Peyer's patch (tissue), 4 donors: ENCODE results near the gene PAK1. TPM values are rescaled to one million over a fixed set of nuclear protein-coding genes. Genes with fewer than 3 reads are reported as not detected.

Experiments used
- DNase-seq, 3 donors: peaks; one replicate each; pipeline ENCODE4 v3.0.0-alpha.2; 2017 to 2019
- H3K27ac ChIP-seq, 4 donors: fragments of 200-600 bp; sonication (generic); one replicate each; pipeline ENCODE4 v1.5.1; 2016 to 2019
- H3K27me3 ChIP-seq, 2 donors: fragments of 200-600 bp; sonication (generic); one replicate each; pipeline ENCODE4 v1.5.1; 2019
- H3K36me3 ChIP-seq, 3 donors: fragments of 200-600 bp; sonication (generic); one replicate each; pipeline ENCODE4 v1.5.1; 2016 to 2019
- H3K4me1 ChIP-seq, 4 donors: fragments of 200-600 bp; sonication (generic); one replicate each; pipeline ENCODE4 v1.5.1; 2016 to 2019
- H3K4me3 ChIP-seq, 4 donors: fragments of 200-600 bp; sonication (generic); 1 replicate in 3 of 4; 2 replicates in 1 of 4; pipeline ENCODE4 v1.5.1; 2016 to 2019; ENCODE audit warnings: mild to moderate bottlenecking in 1 of 4
- H3K9me3 ChIP-seq, 4 donors: fragments of 200-600 bp; sonication (generic); one replicate each; pipeline ENCODE4 v1.5.1; 2016 to 2019; ENCODE audit warnings: mild to moderate bottlenecking in 1 of 4
- CTCF ChIP-seq, 6 experiments: fragments of 450-650 bp in 4 of 6; fragments of 200-600 bp in 2 of 6; sonication (generic) in 1 of 6; IDR thresholded peaks; one replicate each; pipeline ENCODE4 v1.5.1; 2017 to 2019; ENCODE audit warnings: antibody characterized with exemption in 6 of 6, mild to moderate bottlenecking in 3 of 6, moderate library complexity in 1 of 6
- POLR2A ChIP-seq, 2 donors: fragments of 450-650 bp; IDR thresholded peaks; one replicate each; pipeline ENCODE4 v1.5.1; 2017; ENCODE audit warnings: antibody characterized with exemption in 2 of 2, mild to moderate bottlenecking in 2 of 2, moderate library complexity in 2 of 2
- total RNA-seq, 4 donors: library from RNA; depleted of rRNA; stranded (reverse); fragments of >200 nt; gene quantifications; one replicate each; pipeline ENCODE4 v1.1.0, GENCODE V29; 2016

PAK1 gene
- total RNA-seq, 4 donors from 2014 or later = 60.2 to 127 (median 103) TPM

- H3K9me3 ChIP-seq = no peaks in the 10 kb centered on the region
- H3K36me3 ChIP-seq = peaks cover 0 to 24% (median 0%) of the 10 kb centered on the region in 3 donors
- no peak for DNase-seq
- no peak for TF ChIP-seq POLR2A (IDR thresholded peaks at IDR 0.05)
- no peak for TF ChIP-seq CTCF (IDR thresholded peaks at IDR 0.05)
- H3K27ac ChIP-seq = no peak overlapping the region
- no peaks in the 10 kb centered on the region for H3K27me3 ChIP-seq
- peaks cover 0 to 9% (median 0%) of the 10 kb centered on the region in 4 donors for H3K4me1 ChIP-seq
- no peak overlapping the region for H3K4me3 ChIP-seq
These were observed 102.2 kb downstream of the PAK1 start for GRCh38 chr11:77371646-77372045.

GRCh38 chr11:77370217-77370616 is 103.7 kb downstream of the PAK1 start:
- Histone ChIP-seq H3K4me1 (peaks cover 0 to 9% (median 0%) of the 10 kb centered on the region in 4 donors), H3K9me3 (no peaks in the 10 kb centered on the region), H3K27me3 (no peaks in the 10 kb centered on the region), H3K36me3 (peaks cover 0 to 24% (median 0%) of the 10 kb centered on the region in 3 donors), H3K27ac (no peak overlapping the region), H3K4me3 (no peak overlapping the region)
- DNase-seq = no peak
- TF ChIP-seq POLR2A (IDR thresholded peaks at IDR 0.05) (no peak), CTCF (IDR thresholded peaks at IDR 0.05) (peak in 2 of 6 experiments; percentile 14 to 21)

- DNase-seq = no peak
- TF ChIP-seq CTCF (IDR thresholded peaks at IDR 0.05) = no peak
- no peak for TF ChIP-seq POLR2A (IDR thresholded peaks at IDR 0.05)
- Histone ChIP-seq H3K4me1 (no peaks in the 10 kb centered on the region), H3K9me3 (no peaks in the 10 kb centered on the region), H3K4me3 (no peak overlapping the region), H3K36me3 (peaks cover 0 to 10% (median 0%) of the 10 kb centered on the region in 3 donors), H3K27me3 (no peaks in the 10 kb centered on the region), H3K27ac (no peak overlapping the region)
These were observed 112.7 kb downstream of the PAK1 start for GRCh38 chr11:77361184-77361583.

GRCh38 chr11:77359481-77359880 is 114.4 kb downstream of the PAK1 start:
- Histone ChIP-seq H3K4me1 (no peaks in the 10 kb centered on the region), H3K4me3 (no peak overlapping the region), H3K27ac (no peak overlapping the region), H3K9me3 (no peaks in the 10 kb centered on the region), H3K27me3 (no peaks in the 10 kb centered on the region), H3K36me3 (peaks cover 0 to 10% (median 0%) of the 10 kb centered on the region in 3 donors)
- no peak for TF ChIP-seq CTCF (IDR thresholded peaks at IDR 0.05)
- DNase-seq = no peak

GRCh38 chr11:77353131-77353530 is 120.8 kb downstream of the PAK1 start:
- DNase-seq = no peak
- H3K27ac ChIP-seq = no peak overlapping the region
- H3K9me3 ChIP-seq = no peaks in the 10 kb centered on the region
- H3K36me3 ChIP-seq = peaks cover 0 to under 1% (median 0%) of the 10 kb centered on the region in 3 donors
- H3K27me3 ChIP-seq = no peaks in the 10 kb centered on the region
- no peak overlapping the region for H3K4me3 ChIP-seq
- peaks cover 0 to 8% (median 0%) of the 10 kb centered on the region in 4 donors for H3K4me1 ChIP-seq
- TF ChIP-seq POLR2A (IDR thresholded peaks at IDR 0.05) (no peak), CTCF (IDR thresholded peaks at IDR 0.05) (no peak)
